H9 (cell line): ENCODE measurements around the gene VPS41. TPM values are rescaled to one million over a fixed set of nuclear protein-coding genes. Genes with fewer than 3 reads are reported as not detected.

ENCODE experiments used
- DNase-seq: peaks from one replicate; pipeline ENCODE4 v3.0.0-alpha.2; 2017
- H2AFZ ChIP-seq: one replicate; pipeline ENCODE4 v1.6.1; 2013; ENCODE audit warnings: mild to moderate bottlenecking, low read length, control low read depth, moderate library complexity
- H2AK5ac ChIP-seq: 2 replicates; pipeline ENCODE4 v1.6.1; 2013; ENCODE audit warnings: low read length, control low read depth, mixed read lengths; ENCODE audit not compliant: insufficient read length
- H2BK120ac ChIP-seq: one replicate; pipeline ENCODE4 v1.6.1; 2013; ENCODE audit warnings: low read depth, mild to moderate bottlenecking, low read length, control low read depth, inconsistent platforms; ENCODE audit not compliant: poor library complexity, severe bottlenecking
- H2BK12ac ChIP-seq: 2 replicates; pipeline ENCODE4 v1.6.1; 2013; ENCODE audit warnings: low read length, control low read depth, mixed read lengths, low read depth; ENCODE audit not compliant: insufficient read length
- H2BK15ac ChIP-seq: 2 replicates; pipeline ENCODE4 v1.6.1; 2013; ENCODE audit warnings: low read depth, low read length, control low read depth
- H2BK20ac ChIP-seq: one replicate; pipeline ENCODE4 v1.6.1; 2013; ENCODE audit warnings: low read depth, mild to moderate bottlenecking, low read length, control low read depth, inconsistent platforms; ENCODE audit not compliant: poor library complexity, severe bottlenecking
- H2BK5ac ChIP-seq: 2 replicates; pipeline ENCODE4 v1.6.1; 2013; ENCODE audit warnings: low read length, control low read depth, mixed read lengths; ENCODE audit not compliant: insufficient read length
- H3K14ac ChIP-seq: 2 replicates; pipeline ENCODE4 v1.6.1; 2013; ENCODE audit warnings: low read length, control low read depth; ENCODE audit not compliant: insufficient read depth
- H3K18ac ChIP-seq: 2 replicates; pipeline ENCODE4 v1.6.1; 2013; ENCODE audit warnings: low read depth, mild to moderate bottlenecking, mixed read lengths, low read length, control low read depth; ENCODE audit not compliant: insufficient read length
- H3K23ac ChIP-seq: 2 replicates; pipeline ENCODE4 v1.6.1; 2013; ENCODE audit warnings: low read length, control low read depth, mixed read lengths, low read depth; ENCODE audit not compliant: insufficient read length
- H3K23me2 ChIP-seq: 2 replicates; pipeline ENCODE4 v1.6.1; 2013; ENCODE audit warnings: low read depth, mild to moderate bottlenecking, mixed read lengths, low read length, control low read depth; ENCODE audit not compliant: insufficient read length, poor library complexity, severe bottlenecking
- H3K27ac ChIP-seq: 2 replicates; pipeline ENCODE4 v1.5.1; 2013; ENCODE audit warnings: low read length, control low read depth, mixed read lengths, low read depth; ENCODE audit not compliant: insufficient read length
- H3K27me3 ChIP-seq: 2 replicates; pipeline ENCODE4 v1.6.1; 2013; ENCODE audit warnings: low read length, control low read depth, inconsistent platforms; ENCODE audit not compliant: insufficient read depth
- H3K4ac ChIP-seq: 2 replicates; pipeline ENCODE4 v1.6.1; 2013; ENCODE audit warnings: low read depth, mild to moderate bottlenecking, control low read depth, inconsistent platforms, low read length, moderate library complexity
- H3K4me1 ChIP-seq: 2 replicates; pipeline ENCODE4 v1.6.1; 2013; ENCODE audit warnings: low read length, control low read depth, inconsistent platforms; ENCODE audit not compliant: insufficient read depth
- H3K4me2 ChIP-seq: 2 replicates; pipeline ENCODE4 v1.6.1; 2013; ENCODE audit warnings: low read length, control low read depth, mixed read lengths; ENCODE audit not compliant: insufficient read length, insufficient read depth
- H3K56ac ChIP-seq: 2 replicates; pipeline ENCODE4 v1.6.1; 2013; ENCODE audit warnings: low read depth, mild to moderate bottlenecking, mixed read lengths, low read length, control low read depth; ENCODE audit not compliant: insufficient read length
- H3K79me1 ChIP-seq: 2 replicates; pipeline ENCODE4 v1.6.1; 2013; ENCODE audit warnings: low read depth, mild to moderate bottlenecking, moderate library complexity, low read length, control low read depth, inconsistent platforms; ENCODE audit not compliant: insufficient read depth, poor library complexity, severe bottlenecking
- H3K79me2 ChIP-seq: 2 replicates; pipeline ENCODE4 v1.6.1; 2013; ENCODE audit warnings: low read length, control low read depth, inconsistent platforms; ENCODE audit not compliant: insufficient read depth
- H3K9ac ChIP-seq: 2 replicates; pipeline ENCODE4 v1.6.1; 2013; ENCODE audit warnings: low read length, control low read depth, mixed read lengths; ENCODE audit not compliant: insufficient read length; ENCODE audit errors: extremely low read depth
- H3K9me3 ChIP-seq: one replicate; pipeline ENCODE4 v1.6.1; 2013; ENCODE audit warnings: low read depth, low read length, inconsistent platforms; ENCODE audit not compliant: control insufficient read depth
- H3T11ph ChIP-seq: one replicate; pipeline ENCODE4 v1.6.1; 2013; ENCODE audit warnings: mild to moderate bottlenecking, low read length, control low read depth, inconsistent platforms
- H4K20me1 ChIP-seq: one replicate; pipeline ENCODE4 v1.6.1; 2013; ENCODE audit not compliant: control insufficient read depth, insufficient read length, insufficient read depth
- H4K5ac ChIP-seq: 2 replicates; pipeline ENCODE4 v1.6.1; 2013; ENCODE audit warnings: low read depth, mild to moderate bottlenecking, mixed read lengths, low read length, control low read depth; ENCODE audit not compliant: insufficient read length
- H4K8ac ChIP-seq: replicated peaks from 2 replicates; pipeline ENCODE4 v1.6.1; 2013; ENCODE audit warnings: low read length, control low read depth, mixed read lengths, low read depth; ENCODE audit not compliant: insufficient read length
- H4K91ac ChIP-seq: 2 replicates; pipeline ENCODE4 v1.6.1; 2013; ENCODE audit warnings: low read depth, mild to moderate bottlenecking, moderate library complexity, mixed read lengths, low read length, control low read depth; ENCODE audit not compliant: insufficient read length
- H3K27ac Mint-ChIP-seq, 3 experiments: 2 replicates in 2 of 3; 3 replicates in 1 of 3; pipeline ENCODE4 v1.8.0; 2020 to 2021; ENCODE audit warnings: mixed read lengths in 3 of 3, mild to moderate bottlenecking in 1 of 3, moderate library complexity in 1 of 3
- H3K27me3 Mint-ChIP-seq: 2 replicates; pipeline ENCODE4 v1.8.0; 2021; ENCODE audit warnings: low read depth, mild to moderate bottlenecking, moderate library complexity, mixed read lengths
- H3K36me3 Mint-ChIP-seq, 3 experiments: 2 replicates in 2 of 3; 3 replicates in 1 of 3; pipeline ENCODE4 v1.8.0; 2020 to 2021; ENCODE audit warnings: low read depth in 3 of 3, mixed read lengths in 3 of 3; ENCODE audit not compliant: insufficient read depth in 1 of 3
- H3K4me1 Mint-ChIP-seq, 2 experiments: 2 replicates each; pipeline ENCODE4 v1.8.0; 2020; ENCODE audit warnings: mixed read lengths in 2 of 2
- H3K4me3 Mint-ChIP-seq, 2 experiments: 2 replicates in 1 of 2; 3 replicates in 1 of 2; pipeline ENCODE4 v1.8.0; 2020 to 2021; ENCODE audit warnings: mild to moderate bottlenecking in 2 of 2, mixed read lengths in 2 of 2, moderate library complexity in 1 of 2
- H3K9me3 Mint-ChIP-seq, 2 experiments: 2 replicates in 1 of 2; 3 replicates in 1 of 2; pipeline ENCODE4 v1.8.0; 2020; ENCODE audit warnings: mild to moderate bottlenecking in 2 of 2, mixed read lengths in 2 of 2, moderate library complexity in 1 of 2
- WGBS: extraction: QIAGEN DNeasy Blood & Tissue Kit; methylation state at CpG from one replicate; pipeline ENCODE4 v1.1.7; 2013; ENCODE audit warnings: missing lambda C conversion rate, low lambda C conversion rate, mixed read lengths; ENCODE audit not compliant: insufficient read length; ENCODE audit errors: extremely low coverage; 5-methylcytosine and 5-hydroxymethylcytosine counted together
- total RNA-seq: library from RNA; stranded (reverse); gene quantifications from 2 replicates; pipeline ENCODE4 v1.2.1, GENCODE V29; 2021
- TF ChIP-seq, protein P1 (sequence below): fragments of 200-600 bp; sonication (generic); conservative IDR thresholded peaks from 3 replicates; pipeline ENCODE4 v1.8.0; 2021; ENCODE audit warnings: antibody characterized with exemption, mild to moderate bottlenecking

VPS41 gene
- total RNA-seq, 1 experiment from 2014 or later: 49.3 TPM

DNA sequence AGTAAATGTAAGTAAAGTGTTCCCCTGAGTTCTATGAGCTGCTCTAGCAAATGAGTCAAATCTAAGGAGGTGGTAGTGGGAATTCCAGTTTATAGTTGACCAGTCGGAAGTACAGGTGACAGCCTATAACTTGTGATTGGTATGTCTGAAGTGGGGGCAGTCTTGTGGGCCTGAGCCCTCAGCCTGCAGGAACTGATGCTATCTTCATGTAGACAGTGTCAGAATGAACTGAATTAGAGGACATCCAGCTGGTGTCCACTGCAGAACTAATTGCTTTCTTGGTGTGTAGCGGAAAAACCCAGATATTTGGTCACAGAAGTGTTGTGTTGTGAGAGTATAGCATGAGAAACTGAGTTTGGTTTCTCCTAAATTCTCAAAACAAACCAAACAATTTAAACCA, 150.0 kb downstream of the VPS41 start:
- Histone ChIP-seq H2BK120ac (no peak overlapping the region), H3K27ac (no peak overlapping the region), H3K9ac (no peak overlapping the region), H4K20me1 (no peaks in the 10 kb centered on the region), H3K23me2 (no peaks in the 10 kb centered on the region), H3K4me1 (peaks cover 4% of the 10 kb centered on the region; the same call in 1 of the 2 replicates), H2BK20ac (no peak overlapping the region), H3K4me2 (no peak overlapping the region), H3K56ac (no peak overlapping the region), H4K8ac (no peak overlapping the region), H3K18ac (no peak overlapping the region), H3K23ac (no peak overlapping the region), H3K14ac (no peak overlapping the region), H3K79me1 (no peaks in the 10 kb centered on the region), H3K4ac (no peak overlapping the region), H3K9me3 (no peaks in the 10 kb centered on the region), H2BK15ac (no peak overlapping the region), H4K5ac (no peak overlapping the region), H2AK5ac (no peak overlapping the region), H2BK12ac (no peak overlapping the region), H2BK5ac (no peak overlapping the region), H3K79me2 (no peaks in the 10 kb centered on the region), H2AFZ (no peak overlapping the region), H4K91ac (no peak overlapping the region), H3T11ph (no peak overlapping the region), H3K27me3 (no peaks in the 10 kb centered on the region)
- no CpG with 5 or more reads among the region's 2 CpGs for WGBS
- DNase-seq: no peak
- TF ChIP-seq, protein P1, sequence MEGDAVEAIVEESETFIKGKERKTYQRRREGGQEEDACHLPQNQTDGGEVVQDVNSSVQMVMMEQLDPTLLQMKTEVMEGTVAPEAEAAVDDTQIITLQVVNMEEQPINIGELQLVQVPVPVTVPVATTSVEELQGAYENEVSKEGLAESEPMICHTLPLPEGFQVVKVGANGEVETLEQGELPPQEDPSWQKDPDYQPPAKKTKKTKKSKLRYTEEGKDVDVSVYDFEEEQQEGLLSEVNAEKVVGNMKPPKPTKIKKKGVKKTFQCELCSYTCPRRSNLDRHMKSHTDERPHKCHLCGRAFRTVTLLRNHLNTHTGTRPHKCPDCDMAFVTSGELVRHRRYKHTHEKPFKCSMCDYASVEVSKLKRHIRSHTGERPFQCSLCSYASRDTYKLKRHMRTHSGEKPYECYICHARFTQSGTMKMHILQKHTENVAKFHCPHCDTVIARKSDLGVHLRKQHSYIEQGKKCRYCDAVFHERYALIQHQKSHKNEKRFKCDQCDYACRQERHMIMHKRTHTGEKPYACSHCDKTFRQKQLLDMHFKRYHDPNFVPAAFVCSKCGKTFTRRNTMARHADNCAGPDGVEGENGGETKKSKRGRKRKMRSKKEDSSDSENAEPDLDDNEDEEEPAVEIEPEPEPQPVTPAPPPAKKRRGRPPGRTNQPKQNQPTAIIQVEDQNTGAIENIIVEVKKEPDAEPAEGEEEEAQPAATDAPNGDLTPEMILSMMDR: no peak
- Mint-ChIP-seq H3K4me3 (no peak overlapping the region), H3K4me1 (peaks cover 13 to 22% of the 10 kb centered on the region in 2 experiments), H3K27me3 (no peaks in the 10 kb centered on the region), H3K36me3 (peaks cover 4 to 26% (median 9%) of the 10 kb centered on the region in 3 experiments; a peak in 6 of 7 replicates), H3K27ac (peak overlapping the region in 1 of 3 experiments; percentile 38; a peak in 1 of 7 replicates), H3K9me3 (no peaks in the 10 kb centered on the region)
